GM21825 (cell line): ENCODE data around the gene SCN11A.
A peak's percentile ranks its signal among the peaks of the same experiment; 100 is the strongest.
"Not testable (repeated sequence)": the region's sequence is repeated elsewhere in the genome, so short reads cannot be mapped to it uniquely, and the experiment has no call there.

Experiments used
- ATAC-seq: cut with Tn5 transposase; IDR thresholded peaks from one replicate; pipeline ENCODE4 v1.9.1; 2021; ENCODE audit warnings: mild to moderate bottlenecking, moderate library complexity; ENCODE audit not compliant: unreplicated experiment

Gene SCN11A

GRCh38 chr3:39067286-39067685 is 15.5 kb upstream of the SCN11A start:
- ATAC-seq = no peak

- ATAC-seq = peak; percentile 98
These were observed 13.5 kb upstream of the SCN11A start for GRCh38 chr3:39065197-39065596.

- no peak for ATAC-seq
These were observed 12.9 kb upstream of the SCN11A start for GRCh38 chr3:39064646-39065045.

- ATAC-seq = no peak
These were observed 11.4 kb upstream of the SCN11A start for GRCh38 chr3:39063143-39063542.

- no peak for ATAC-seq
These were observed 10.4 kb upstream of the SCN11A start for GRCh38 chr3:39062180-39062579.

- ATAC-seq = not testable (repeated sequence)
These were observed 9.5 kb upstream of the SCN11A start for GRCh38 chr3:39061228-39061627.

GRCh38 chr3:39056151-39056550 is 4.4 kb upstream of the SCN11A start:
- ATAC-seq = no peak

GRCh38 chr3:39053696-39054095 is 2.0 kb upstream of the SCN11A start:
- no peak for ATAC-seq

GRCh38 chr3:39052583-39052982 is 839 bp upstream of the SCN11A start:
- no peak for ATAC-seq

GRCh38 chr3:39050029-39050428 is 1.7 kb downstream of the SCN11A start:
- ATAC-seq = no peak

- ATAC-seq = no peak
These were observed 13.6 kb downstream of the SCN11A start for GRCh38 chr3:39038165-39038564.

GRCh38 chr3:39029556-39029955 is 22.2 kb downstream of the SCN11A start:
- no peak for ATAC-seq

GRCh38 chr3:39028546-39028945 is 23.2 kb downstream of the SCN11A start:
- no peak for ATAC-seq

GRCh38 chr3:39025222-39025970 is 26.3 kb downstream of the SCN11A start:
- no peak for ATAC-seq

- no peak for ATAC-seq
These were observed 27.2 kb downstream of the SCN11A start for GRCh38 chr3:39024497-39024896.

- no peak for ATAC-seq
These were observed 29.5 kb downstream of the SCN11A start for GRCh38 chr3:39022286-39022630.

GRCh38 chr3:39021465-39022285 is 30.1 kb downstream of the SCN11A start:
- ATAC-seq = no peak

- no peak for ATAC-seq
These were observed 30.7 kb downstream of the SCN11A start for GRCh38 chr3:39021029-39021428.

GRCh38 chr3:39019299-39019698 is 32.4 kb downstream of the SCN11A start:
- no peak for ATAC-seq

- ATAC-seq = no peak
These were observed 36.3 kb downstream of the SCN11A start for GRCh38 chr3:39015418-39015817.

- no peak for ATAC-seq
These were observed 37.7 kb downstream of the SCN11A start for GRCh38 chr3:39013921-39014509.

GRCh38 chr3:39013289-39013688 is 38.5 kb downstream of the SCN11A start:
- ATAC-seq = no peak
